Calu3 (cell line): ENCODE data around the gene HNRNPAB. TPM values are rescaled to one million over a fixed set of nuclear protein-coding genes. Genes with fewer than 3 reads are reported as not detected.

Experiments
- BruUV-seq: library from RNA; stranded (reverse); fragments of 400-500 nt; replicated peaks from 2 replicates; lab custom pipeline; 2021; lab: Mats Ljungman, UMichigan
- CTCF ChIA-PET: fragments of 300-600 bp; sonication (Branson Sonifier 250); formaldehyde crosslinking; loops from one replicate; lab custom pipeline; 2022; ENCODE audit warnings: antibody characterized with exemption; lab: Charles Lee
- DNase-seq: peaks from one replicate; pipeline ENCODE4 v3.0.0; 2022
- H3K27ac Mint-ChIP-seq: one replicate; pipeline ENCODE4 v1.8.0; 2022; ENCODE audit warnings: mixed read lengths; ENCODE audit not compliant: unreplicated experiment
- H3K27me3 Mint-ChIP-seq: one replicate; pipeline ENCODE4 v1.8.0; 2022; ENCODE audit warnings: mixed read lengths; ENCODE audit not compliant: unreplicated experiment
- H3K36me3 Mint-ChIP-seq: one replicate; pipeline ENCODE4 v1.8.0; 2022; ENCODE audit warnings: mild to moderate bottlenecking, moderate library complexity, mixed read lengths; ENCODE audit not compliant: insufficient read depth, unreplicated experiment
- H3K4me1 Mint-ChIP-seq: one replicate; pipeline ENCODE4 v1.8.0; 2022; ENCODE audit warnings: mild to moderate bottlenecking, low read depth, mixed read lengths; ENCODE audit not compliant: unreplicated experiment
- H3K4me3 Mint-ChIP-seq: one replicate; pipeline ENCODE4 v1.8.0; 2022; ENCODE audit warnings: mild to moderate bottlenecking, low read depth, moderate library complexity, mixed read lengths; ENCODE audit not compliant: unreplicated experiment
- H3K9me3 Mint-ChIP-seq: one replicate; pipeline ENCODE4 v1.8.0; 2022; ENCODE audit warnings: low read depth, mixed read lengths; ENCODE audit not compliant: unreplicated experiment
- intact Hi-C: fragments of 100-400 bp; cut with micrococcal nuclease; formaldehyde crosslinking; loops from one replicate; pipeline ENCODE4 v1.10.0; 2022; ENCODE audit not compliant: unreplicated experiment
- total RNA-seq: library from RNA; stranded (reverse); gene quantifications from 2 replicates; pipeline ENCODE4 v1.2.3, GENCODE V29; 2022
- TF ChIP-seq, protein P1 (sequence below): fragments of 200-600 bp; IDR thresholded peaks from one replicate; pipeline ENCODE4 v1.8.0; 2022; ENCODE audit warnings: antibody characterized with exemption; ENCODE audit not compliant: unreplicated experiment

Gene HNRNPAB
- total RNA-seq, 1 experiment from 2014 or later, result 314 TPM

DNA sequence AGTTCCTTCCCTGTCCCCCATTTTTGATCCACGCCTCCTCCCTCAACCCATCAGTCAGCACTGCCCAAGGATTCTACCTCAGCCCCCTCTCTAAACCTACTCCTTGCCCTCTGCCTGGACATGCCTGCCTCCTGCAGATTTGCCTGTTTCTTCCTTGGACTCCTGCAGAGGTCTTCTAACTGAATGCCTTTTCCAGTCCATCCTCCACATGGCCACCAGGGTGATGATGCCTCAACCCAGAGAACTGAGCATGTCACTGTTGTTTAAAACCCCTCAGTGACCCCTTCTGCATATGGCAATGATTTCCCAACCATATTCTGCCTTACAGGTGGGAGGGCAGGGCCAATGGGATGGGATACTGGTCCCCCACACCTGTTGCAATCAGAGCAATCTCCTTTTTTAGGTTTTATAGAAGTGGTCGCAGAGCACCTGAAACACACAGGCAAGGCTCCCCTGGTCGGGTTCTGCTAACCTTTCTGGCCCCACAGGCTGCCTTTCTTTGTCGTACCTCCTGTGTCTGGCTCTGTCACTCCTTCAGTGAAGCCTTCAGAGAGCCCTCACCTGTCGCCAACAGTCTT is 19.0 kb downstream of the HNRNPAB start:
- Mint-ChIP-seq H3K4me3 (no peak overlapping the region), H3K36me3 (peaks cover 75% of the 10 kb centered on the region), H3K4me1 (peaks cover 17% of the 10 kb centered on the region), H3K27me3 (no peaks in the 10 kb centered on the region), H3K27ac (peak overlapping the region; percentile 7), H3K9me3 (peaks cover 6% of the 10 kb centered on the region)
- BruUV-seq, result no TSS peak
- no peak for DNase-seq
- CTCF ChIA-PET, result no interaction called here
- TF ChIP-seq, protein P1, sequence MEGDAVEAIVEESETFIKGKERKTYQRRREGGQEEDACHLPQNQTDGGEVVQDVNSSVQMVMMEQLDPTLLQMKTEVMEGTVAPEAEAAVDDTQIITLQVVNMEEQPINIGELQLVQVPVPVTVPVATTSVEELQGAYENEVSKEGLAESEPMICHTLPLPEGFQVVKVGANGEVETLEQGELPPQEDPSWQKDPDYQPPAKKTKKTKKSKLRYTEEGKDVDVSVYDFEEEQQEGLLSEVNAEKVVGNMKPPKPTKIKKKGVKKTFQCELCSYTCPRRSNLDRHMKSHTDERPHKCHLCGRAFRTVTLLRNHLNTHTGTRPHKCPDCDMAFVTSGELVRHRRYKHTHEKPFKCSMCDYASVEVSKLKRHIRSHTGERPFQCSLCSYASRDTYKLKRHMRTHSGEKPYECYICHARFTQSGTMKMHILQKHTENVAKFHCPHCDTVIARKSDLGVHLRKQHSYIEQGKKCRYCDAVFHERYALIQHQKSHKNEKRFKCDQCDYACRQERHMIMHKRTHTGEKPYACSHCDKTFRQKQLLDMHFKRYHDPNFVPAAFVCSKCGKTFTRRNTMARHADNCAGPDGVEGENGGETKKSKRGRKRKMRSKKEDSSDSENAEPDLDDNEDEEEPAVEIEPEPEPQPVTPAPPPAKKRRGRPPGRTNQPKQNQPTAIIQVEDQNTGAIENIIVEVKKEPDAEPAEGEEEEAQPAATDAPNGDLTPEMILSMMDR, result no peak
- intact Hi-C loops, result no loop called here

DNA sequence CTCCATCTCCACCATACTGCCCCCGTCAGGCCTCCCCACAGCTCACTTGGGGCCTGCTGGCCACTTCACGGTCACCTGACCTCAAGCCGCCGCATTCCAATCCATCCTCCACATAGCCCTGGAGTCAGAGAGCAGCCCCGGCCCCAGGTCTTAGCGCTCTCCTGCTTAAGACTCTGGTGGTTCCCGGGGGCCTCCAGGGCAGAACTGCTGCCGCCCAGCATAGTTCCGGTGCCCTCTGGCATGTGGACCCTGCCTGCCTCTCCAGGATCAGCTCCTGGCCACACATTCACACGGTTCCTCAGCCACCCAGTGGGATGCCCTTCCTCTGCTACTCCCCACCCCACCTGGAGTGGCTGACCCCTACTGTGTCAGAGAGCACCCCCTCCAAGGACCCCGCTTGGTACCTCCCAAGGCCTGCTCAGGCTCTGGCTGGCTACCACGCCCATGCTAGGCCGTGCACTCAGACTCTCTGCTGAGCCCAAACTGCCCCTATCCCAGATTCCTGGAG is 19.5 kb downstream of the HNRNPAB start:
- H3K9me3 Mint-ChIP-seq, result peaks cover 6% of the 10 kb centered on the region
- intact Hi-C loops, result no loop called here
- TF ChIP-seq, protein P1, result no peak
- CTCF ChIA-PET, result no interaction called here
- no peaks in the 10 kb centered on the region for H3K27me3 Mint-ChIP-seq
- H3K27ac Mint-ChIP-seq, result peak overlapping the region; percentile 7
- no peak for DNase-seq
- H3K4me3 Mint-ChIP-seq, result no peak overlapping the region
- BruUV-seq, result no TSS peak
- peaks cover 75% of the 10 kb centered on the region for H3K36me3 Mint-ChIP-seq
- peaks cover 17% of the 10 kb centered on the region for H3K4me1 Mint-ChIP-seq

DNA sequence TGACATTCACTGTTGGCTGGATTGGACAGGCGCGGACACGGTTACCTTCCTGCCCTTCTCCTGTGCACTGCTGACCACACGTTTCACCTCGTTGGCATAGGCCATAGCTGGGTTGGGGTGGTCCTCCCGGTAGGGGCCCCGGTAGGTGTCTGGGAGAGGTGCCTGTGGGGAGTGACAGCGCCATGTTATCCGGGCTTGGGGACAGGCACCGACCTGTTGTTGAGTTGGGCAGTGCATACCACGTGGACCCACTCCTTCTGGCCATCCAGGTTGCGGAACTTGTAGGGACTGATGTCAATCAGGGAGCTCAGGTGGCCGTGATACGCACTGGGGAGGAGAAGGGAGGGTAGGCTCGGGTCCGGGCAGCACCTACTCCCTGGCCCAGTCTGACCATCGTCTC is 20.1 kb downstream of the HNRNPAB start:
- TF ChIP-seq, protein P1, result no peak
- peaks cover 17% of the 10 kb centered on the region for H3K4me1 Mint-ChIP-seq
- H3K4me3 Mint-ChIP-seq, result no peak overlapping the region
- peak overlapping the region; percentile 7 for H3K27ac Mint-ChIP-seq
- DNase-seq, result no peak
- H3K27me3 Mint-ChIP-seq, result no peaks in the 10 kb centered on the region
- H3K36me3 Mint-ChIP-seq, result peaks cover 75% of the 10 kb centered on the region
- CTCF ChIA-PET, result no interaction called here
- H3K9me3 Mint-ChIP-seq, result peaks cover 6% of the 10 kb centered on the region
- no TSS peak for BruUV-seq
- intact Hi-C loops, result no loop called here

DNA sequence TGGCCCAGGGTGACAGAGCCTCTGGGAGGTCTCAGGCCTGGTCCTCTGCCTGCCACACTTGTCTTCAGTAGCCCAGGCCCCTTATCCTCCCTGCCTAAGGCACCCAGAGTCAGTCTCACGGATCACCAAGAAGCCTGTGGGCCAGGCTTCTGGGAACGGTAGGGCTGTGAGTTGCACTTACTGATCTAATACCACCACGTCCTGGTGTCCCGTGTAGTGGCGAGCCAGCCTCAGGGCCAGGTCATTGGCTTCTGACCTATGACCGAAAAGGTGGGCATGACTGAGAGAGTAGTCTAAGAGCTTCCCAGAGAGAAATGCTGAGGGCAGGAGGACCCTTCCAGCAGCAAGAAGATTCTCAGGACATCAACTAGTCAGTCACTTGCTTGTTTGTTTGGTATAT is 20.8 kb downstream of the HNRNPAB start:
- no peak overlapping the region for H3K4me3 Mint-ChIP-seq
- no peak for DNase-seq
- peaks cover 17% of the 10 kb centered on the region for H3K4me1 Mint-ChIP-seq
- H3K36me3 Mint-ChIP-seq, result peaks cover 78% of the 10 kb centered on the region
- intact Hi-C loops, result no loop called here
- BruUV-seq, result no TSS peak
- H3K27ac Mint-ChIP-seq, result no peak overlapping the region
- H3K9me3 Mint-ChIP-seq, result peaks cover 6% of the 10 kb centered on the region
- TF ChIP-seq, protein P1, result no peak
- H3K27me3 Mint-ChIP-seq, result no peaks in the 10 kb centered on the region
- CTCF ChIA-PET, result no interaction called here
